HEK293T (cell line): ENCODE results near the gene SEH1L.

Experiments used
- FOXA1 ChIP-seq: fragments of 450-650 bp; IDR thresholded peaks from 2 replicates; pipeline ENCODE4 v1.6.1; 2016; ENCODE audit warnings: mild to moderate bottlenecking
- FOXK2 ChIP-seq: fragments of 450-650 bp; IDR thresholded peaks from 2 replicates; pipeline ENCODE4 v1.6.1; 2016; ENCODE audit warnings: mild to moderate bottlenecking
- HDGF ChIP-seq: fragments of 450-650 bp; IDR thresholded peaks from 2 replicates; pipeline ENCODE4 v1.6.1; 2017; ENCODE audit warnings: antibody characterized with exemption, borderline replicate concordance
- L3MBTL2 ChIP-seq: fragments of 450-650 bp; conservative IDR thresholded peaks from 2 replicates; pipeline ENCODE4 v1.6.1; 2016; ENCODE audit warnings: mild to moderate bottlenecking
- LEF1 ChIP-seq: fragments of 450-650 bp; IDR thresholded peaks from 2 replicates; pipeline ENCODE4 v1.6.1; 2017; ENCODE audit warnings: mild to moderate bottlenecking, borderline replicate concordance

DNA sequence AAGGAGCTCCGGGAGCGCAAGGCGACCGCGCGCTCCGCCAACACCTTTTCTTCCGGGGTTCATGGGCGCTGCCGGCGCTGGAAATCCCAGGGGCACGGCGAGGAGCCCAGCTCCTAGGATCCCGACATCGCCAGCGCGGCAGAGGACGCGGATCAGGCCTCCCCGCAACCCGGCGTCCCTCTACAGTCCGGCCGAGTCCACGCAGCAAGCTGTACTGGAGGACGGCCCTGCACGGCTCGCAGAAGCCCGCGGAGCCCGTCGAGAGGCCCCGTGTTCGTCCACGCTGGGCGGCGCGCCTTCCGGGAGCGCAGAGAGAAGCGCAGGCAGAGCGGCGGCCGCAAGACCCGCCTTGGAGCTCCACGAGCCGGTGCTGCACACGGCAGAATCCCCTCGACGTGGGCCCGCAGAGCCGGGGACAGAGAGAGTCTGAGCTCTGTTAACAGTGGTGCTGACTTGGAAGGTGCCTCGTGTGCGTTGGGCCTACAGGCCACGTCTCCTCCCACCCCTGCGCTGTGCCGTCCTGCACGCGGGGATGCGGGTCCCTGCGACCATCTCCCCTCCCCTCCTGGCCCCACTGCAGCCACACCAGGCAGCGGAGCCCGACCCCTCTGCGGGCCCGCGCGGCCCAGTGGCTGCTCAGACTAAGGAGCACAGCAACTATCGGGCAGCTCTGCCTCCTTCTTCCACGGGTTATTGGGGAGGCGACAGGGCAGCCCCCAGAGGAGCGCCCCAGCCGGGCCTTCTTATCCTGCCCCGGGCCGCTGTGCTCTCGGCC lies 35.7 kb upstream of the SEH1L start:
- TF ChIP-seq FOXK2, result no peak
- no peak for TF ChIP-seq HDGF
- no peak for TF ChIP-seq FOXA1
- TF ChIP-seq L3MBTL2, result no peak
- no peak for TF ChIP-seq LEF1
